ENCODE data around the gene PLXNA4.

Gene PLXNA4

DNA sequence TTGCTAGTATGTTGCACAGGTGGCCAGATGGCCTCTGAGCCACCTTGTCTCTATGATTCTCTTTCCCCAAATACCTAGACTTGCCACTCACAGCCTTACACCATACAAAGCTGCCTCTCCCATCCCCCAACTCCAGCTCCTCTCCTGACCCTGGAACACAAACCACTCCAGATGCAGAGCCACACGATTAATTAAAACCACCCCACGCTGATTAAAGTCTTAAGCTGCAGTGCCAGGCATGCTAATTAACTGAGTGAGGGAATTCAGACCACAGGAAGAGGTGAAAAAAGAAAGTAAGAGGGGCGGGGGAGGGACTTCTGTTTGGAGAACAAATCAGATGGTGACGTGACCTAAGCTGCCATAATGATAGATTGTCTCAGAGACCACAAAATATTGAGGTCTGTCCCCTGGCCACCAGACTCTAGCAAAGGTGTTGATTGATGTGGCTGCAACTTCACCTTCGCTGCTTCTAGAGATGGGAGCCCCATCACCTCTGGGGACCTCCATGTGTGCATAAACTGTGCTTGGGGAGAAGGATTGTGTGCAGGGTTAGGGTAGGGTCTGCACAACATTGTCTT lies 331.3 kb downstream of the PLXNA4 start:
- Histone ChIP-seq H4K8ac (ENCODE audit: low read depth, low read length) (no peak overlapping the region), H2BK120ac (ENCODE audit: low read depth, low read length) (no peak overlapping the region), H3K4me1 (ENCODE audit: control insufficient read depth, low read depth, low read length) (peaks cover 1% of the 10 kb centered on the region), H3K4me2 (ENCODE audit: low read length) (no peak overlapping the region), H3K79me2 (ENCODE audit: control insufficient read depth, insufficient read depth, low read length) (no peaks in the 10 kb centered on the region), H2BK5ac (ENCODE audit: low read length) (no peak overlapping the region), H3K4me3 (ENCODE audit: low read length) (no peak overlapping the region), H3K56ac (ENCODE audit: low read length) (no peak overlapping the region), H3K23ac (ENCODE audit: low read length) (no peak overlapping the region), H2BK15ac (replicated peaks; ENCODE audit: low read depth) (no peak overlapping the region), H3K36me3 (ENCODE audit: control insufficient read depth, insufficient read depth, low read length) (no peaks in the 10 kb centered on the region), H3K4ac (ENCODE audit: low read depth, low read length) (no peak overlapping the region), H3K79me1 (ENCODE audit: low read length) (no peaks in the 10 kb centered on the region), H3K27ac (ENCODE audit: low read depth, low read length) (no peak overlapping the region), H3K9ac (ENCODE audit: low read length) (no peak overlapping the region), H3K27me3 (ENCODE audit: insufficient read depth, low read length, poor library complexity) (no peaks in the 10 kb centered on the region), H2AK5ac (ENCODE audit: low read length) (no peak overlapping the region), H4K5ac (ENCODE audit: low read length) (no peak overlapping the region), H3K18ac (ENCODE audit: low read length) (no peak overlapping the region)
- DNase-seq: peak; percentile 49
- WGBS (ENCODE audit: extremely low coverage, insufficient coverage, low lambda C conversion rate): no CpG with 5 or more reads among the region's 5 CpGs

DNA sequence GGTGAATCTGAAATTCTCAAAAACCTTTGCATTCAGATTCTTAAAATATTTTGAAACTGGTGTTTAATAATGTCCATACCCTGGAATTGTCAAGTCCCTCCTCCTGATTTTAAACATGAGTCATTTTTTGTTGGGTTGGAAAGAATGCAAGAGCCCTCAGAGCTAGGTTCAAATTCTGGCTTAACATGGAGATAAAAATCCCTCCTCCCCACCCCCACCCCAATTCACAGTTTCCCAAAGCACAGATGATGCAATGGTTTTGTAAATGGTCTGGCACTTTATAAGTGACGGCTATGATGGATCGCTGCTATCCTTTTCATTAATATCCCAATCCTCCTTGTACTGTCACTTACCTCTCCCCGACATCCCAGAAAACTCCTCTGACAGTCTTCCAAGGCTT lies 332.8 kb downstream of the PLXNA4 start:
- no peaks in the 10 kb centered on the region for H3K36me3 ChIP-seq (ENCODE audit: control insufficient read depth, insufficient read depth, low read length)
- no peak overlapping the region for H3K23ac ChIP-seq (ENCODE audit: low read length)
- no peak overlapping the region for H2BK120ac ChIP-seq (ENCODE audit: low read depth, low read length)
- H3K9ac ChIP-seq (ENCODE audit: low read length): no peak overlapping the region
- H3K18ac ChIP-seq (ENCODE audit: low read length): no peak overlapping the region
- H3K4me3 ChIP-seq (ENCODE audit: low read length): no peak overlapping the region
- no peak overlapping the region for H3K4ac ChIP-seq (ENCODE audit: low read depth, low read length)
- H3K4me1 ChIP-seq (ENCODE audit: control insufficient read depth, low read depth, low read length): no peaks in the 10 kb centered on the region
- H4K5ac ChIP-seq (ENCODE audit: low read length): no peak overlapping the region
- H2BK15ac ChIP-seq (replicated peaks; ENCODE audit: low read depth): no peak overlapping the region
- no peak overlapping the region for H2AK5ac ChIP-seq (ENCODE audit: low read length)
- H3K27ac ChIP-seq (ENCODE audit: low read depth, low read length): no peak overlapping the region
- H3K79me1 ChIP-seq (ENCODE audit: low read length): no peaks in the 10 kb centered on the region
- H4K8ac ChIP-seq (ENCODE audit: low read depth, low read length): no peak overlapping the region
- no CpG with 5 or more reads among the region's 3 CpGs for WGBS (ENCODE audit: extremely low coverage, insufficient coverage, low lambda C conversion rate)
- H3K27me3 ChIP-seq (ENCODE audit: insufficient read depth, low read length, poor library complexity): no peaks in the 10 kb centered on the region
- H3K4me2 ChIP-seq (ENCODE audit: low read length): no peak overlapping the region
- H2BK5ac ChIP-seq (ENCODE audit: low read length): no peak overlapping the region
- H3K79me2 ChIP-seq (ENCODE audit: control insufficient read depth, insufficient read depth, low read length): no peaks in the 10 kb centered on the region
- peak; percentile 34 for DNase-seq
- no peak overlapping the region for H3K56ac ChIP-seq (ENCODE audit: low read length)

DNA sequence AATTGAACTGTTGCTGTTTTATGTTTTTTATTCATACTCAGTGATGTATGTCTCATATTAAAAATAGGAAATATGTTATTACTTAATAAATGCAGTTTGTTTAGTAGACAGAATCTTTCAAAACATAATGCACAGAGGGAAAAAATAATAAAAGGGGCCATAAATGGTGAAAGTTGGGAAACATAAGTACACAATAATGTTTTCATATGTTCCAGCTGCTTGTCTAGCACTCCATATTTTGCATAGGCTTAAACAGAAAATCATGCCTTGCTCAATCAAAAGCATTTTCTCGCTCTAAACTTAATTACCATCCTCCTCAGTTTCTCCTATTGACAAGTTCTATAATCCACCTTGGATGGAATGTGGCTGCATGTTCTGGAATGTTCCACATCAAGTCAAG lies 333.2 kb downstream of the PLXNA4 start:
- Histone ChIP-seq H3K56ac (ENCODE audit: low read length) (no peak overlapping the region), H3K79me1 (ENCODE audit: low read length) (no peaks in the 10 kb centered on the region), H2AK5ac (ENCODE audit: low read length) (no peak overlapping the region), H3K4me1 (ENCODE audit: control insufficient read depth, low read depth, low read length) (no peaks in the 10 kb centered on the region), H2BK120ac (ENCODE audit: low read depth, low read length) (no peak overlapping the region), H3K18ac (ENCODE audit: low read length) (no peak overlapping the region), H3K27ac (ENCODE audit: low read depth, low read length) (no peak overlapping the region), H3K4me3 (ENCODE audit: low read length) (no peak overlapping the region), H4K8ac (ENCODE audit: low read depth, low read length) (no peak overlapping the region), H3K27me3 (ENCODE audit: insufficient read depth, low read length, poor library complexity) (no peaks in the 10 kb centered on the region), H3K36me3 (ENCODE audit: control insufficient read depth, insufficient read depth, low read length) (no peaks in the 10 kb centered on the region), H3K23ac (ENCODE audit: low read length) (no peak overlapping the region), H2BK5ac (ENCODE audit: low read length) (no peak overlapping the region), H2BK15ac (replicated peaks; ENCODE audit: low read depth) (no peak overlapping the region), H3K79me2 (ENCODE audit: control insufficient read depth, insufficient read depth, low read length) (no peaks in the 10 kb centered on the region), H3K4me2 (ENCODE audit: low read length) (no peak overlapping the region), H4K5ac (ENCODE audit: low read length) (no peak overlapping the region), H3K9ac (ENCODE audit: low read length) (no peak overlapping the region), H3K4ac (ENCODE audit: low read depth, low read length) (no peak overlapping the region)
- no peak for DNase-seq
- WGBS (ENCODE audit: extremely low coverage, insufficient coverage, low lambda C conversion rate): no CpG with 5 or more reads among the region's 1 CpG

DNA sequence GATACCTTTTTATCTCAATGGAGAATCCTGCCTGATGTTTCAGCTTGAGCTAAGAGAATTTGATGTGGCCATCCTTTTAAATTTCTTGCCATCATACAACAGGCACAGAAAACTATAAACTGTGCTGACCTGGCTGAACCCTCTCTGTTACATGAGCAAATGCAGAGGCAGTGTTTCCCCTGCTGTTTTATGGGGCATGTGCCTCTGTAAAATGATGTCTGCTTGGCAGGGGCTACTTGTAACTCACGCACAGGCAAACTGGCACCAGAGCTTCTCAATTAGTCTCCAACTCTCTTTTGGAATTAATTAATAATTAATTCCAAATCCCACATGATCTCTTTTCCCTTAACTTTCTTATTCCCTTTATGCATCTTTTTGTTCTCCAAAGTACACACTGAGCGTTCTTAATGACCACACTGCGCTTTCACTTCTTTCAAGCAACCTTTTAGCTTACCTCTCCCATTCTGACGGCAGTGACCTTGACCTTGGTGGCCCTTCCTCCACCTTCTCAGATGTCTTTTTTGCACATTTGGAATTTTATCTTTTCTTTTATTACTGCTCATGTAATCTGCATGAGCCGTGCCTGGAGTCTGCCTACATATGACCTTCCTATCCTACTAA lies 334.0 kb downstream of the PLXNA4 start:
- Histone ChIP-seq H3K4ac (ENCODE audit: low read depth, low read length) (no peak overlapping the region), H2AK5ac (ENCODE audit: low read length) (no peak overlapping the region), H3K4me1 (ENCODE audit: control insufficient read depth, low read depth, low read length) (no peaks in the 10 kb centered on the region), H3K27ac (ENCODE audit: low read depth, low read length) (no peak overlapping the region), H3K18ac (ENCODE audit: low read length) (no peak overlapping the region), H2BK5ac (ENCODE audit: low read length) (no peak overlapping the region), H3K9ac (ENCODE audit: low read length) (no peak overlapping the region), H3K4me2 (ENCODE audit: low read length) (no peak overlapping the region), H3K36me3 (ENCODE audit: control insufficient read depth, insufficient read depth, low read length) (no peaks in the 10 kb centered on the region), H3K4me3 (ENCODE audit: low read length) (no peak overlapping the region), H3K56ac (ENCODE audit: low read length) (no peak overlapping the region), H3K23ac (ENCODE audit: low read length) (no peak overlapping the region), H2BK15ac (replicated peaks; ENCODE audit: low read depth) (no peak overlapping the region), H4K8ac (ENCODE audit: low read depth, low read length) (no peak overlapping the region), H3K79me1 (ENCODE audit: low read length) (no peaks in the 10 kb centered on the region), H3K79me2 (ENCODE audit: control insufficient read depth, insufficient read depth, low read length) (no peaks in the 10 kb centered on the region), H3K27me3 (ENCODE audit: insufficient read depth, low read length, poor library complexity) (no peaks in the 10 kb centered on the region), H2BK120ac (ENCODE audit: low read depth, low read length) (no peak overlapping the region), H4K5ac (ENCODE audit: low read length) (no peak overlapping the region)
- WGBS (ENCODE audit: extremely low coverage, insufficient coverage, low lambda C conversion rate): 100% methylated on average over 1 of the region's 5 CpGs
- no peak for DNase-seq

DNA sequence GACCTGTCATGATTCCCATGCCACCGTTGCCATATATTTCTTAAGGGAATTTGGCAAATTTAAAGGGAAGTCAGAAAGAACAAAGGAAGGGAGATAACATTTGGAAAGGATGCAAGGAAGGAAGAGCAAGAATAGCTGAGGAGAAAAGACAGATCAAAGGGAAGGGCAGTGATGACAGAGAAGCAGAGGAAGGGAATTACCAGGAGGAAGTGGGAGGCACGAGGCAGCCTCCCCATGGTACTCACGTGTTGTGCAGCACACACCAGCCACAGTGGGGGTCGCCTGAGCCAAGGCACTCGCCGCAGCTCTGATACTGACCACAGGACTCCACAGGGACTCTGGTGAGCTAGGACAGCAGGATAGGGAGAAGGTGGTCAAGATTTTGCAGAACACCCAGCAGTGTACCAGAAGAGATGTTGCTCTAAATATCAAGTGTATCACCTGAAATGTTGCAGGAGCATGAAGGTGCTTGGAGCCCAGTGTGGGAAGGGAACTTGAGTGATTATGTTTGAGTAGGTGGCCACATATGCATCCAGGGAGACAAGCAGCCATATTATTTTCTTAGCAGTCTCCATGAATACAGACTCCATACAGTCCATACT lies 335.3 kb downstream of the PLXNA4 start:
- Histone ChIP-seq H3K27me3 (ENCODE audit: insufficient read depth, low read length, poor library complexity) (no peaks in the 10 kb centered on the region), H3K27ac (ENCODE audit: low read depth, low read length) (no peak overlapping the region), H2BK120ac (ENCODE audit: low read depth, low read length) (no peak overlapping the region), H2AK5ac (ENCODE audit: low read length) (no peak overlapping the region), H3K36me3 (ENCODE audit: control insufficient read depth, insufficient read depth, low read length) (no peaks in the 10 kb centered on the region), H3K79me1 (ENCODE audit: low read length) (no peaks in the 10 kb centered on the region), H3K4me3 (ENCODE audit: low read length) (no peak overlapping the region), H2BK5ac (ENCODE audit: low read length) (no peak overlapping the region), H3K23ac (ENCODE audit: low read length) (no peak overlapping the region), H2BK15ac (replicated peaks; ENCODE audit: low read depth) (no peak overlapping the region), H3K4me1 (ENCODE audit: control insufficient read depth, low read depth, low read length) (no peaks in the 10 kb centered on the region), H3K4ac (ENCODE audit: low read depth, low read length) (no peak overlapping the region), H4K5ac (ENCODE audit: low read length) (no peak overlapping the region), H3K79me2 (ENCODE audit: control insufficient read depth, insufficient read depth, low read length) (no peaks in the 10 kb centered on the region), H3K4me2 (ENCODE audit: low read length) (no peak overlapping the region), H4K8ac (ENCODE audit: low read depth, low read length) (no peak overlapping the region), H3K56ac (ENCODE audit: low read length) (no peak overlapping the region), H3K18ac (ENCODE audit: low read length) (no peak overlapping the region), H3K9ac (ENCODE audit: low read length) (no peak overlapping the region)
- DNase-seq: no peak
- no CpG with 5 or more reads among the region's 6 CpGs for WGBS (ENCODE audit: extremely low coverage, insufficient coverage, low lambda C conversion rate)
